Smooth muscle cell (in vitro differentiated cells): Measurements from ENCODE around the gene ATXN1. TPM values are rescaled to one million over a fixed set of nuclear protein-coding genes. Genes with fewer than 3 reads are reported as not detected.

ENCODE experiments used
- DNase-seq: peaks from one replicate; lab custom pipeline; 2025; ENCODE audit not compliant: unreplicated experiment; lab: John Stamatoyannopoulos, UW
- H2AFZ ChIP-seq: fragments of 200-600 bp; sonication (generic); 2 replicates; pipeline ENCODE4 v1.6.0; 2016; ENCODE audit warnings: antibody characterized with exemption, low read depth, mild to moderate bottlenecking
- H3F3A ChIP-seq: fragments of 200-600 bp; sonication (generic); 2 replicates; pipeline ENCODE4 v1.6.0; 2017; ENCODE audit warnings: antibody characterized with exemption, low read depth
- H3K27ac ChIP-seq: fragments of 200-600 bp; sonication (generic); 2 replicates; pipeline ENCODE4 v1.5.1; 2016; ENCODE audit warnings: low read depth, mild to moderate bottlenecking
- H3K27me3 ChIP-seq: fragments of 200-600 bp; sonication (generic); 2 replicates; pipeline ENCODE4 v1.6.1; 2016; ENCODE audit warnings: low read depth, mild to moderate bottlenecking
- H3K36me3 ChIP-seq: fragments of 200-600 bp; sonication (generic); 2 replicates; pipeline ENCODE4 v1.5.1; 2016; ENCODE audit warnings: low read depth
- H3K4me1 ChIP-seq: fragments of 200-600 bp; sonication (generic); 2 replicates; pipeline ENCODE4 v1.5.1; 2016; ENCODE audit warnings: low read depth
- H3K4me2 ChIP-seq: fragments of 200-600 bp; sonication (generic); 2 replicates; pipeline ENCODE4 v1.6.0; 2016; ENCODE audit warnings: mild to moderate bottlenecking
- H3K4me3 ChIP-seq: fragments of 200-600 bp; sonication (generic); 2 replicates; pipeline ENCODE4 v1.5.1; 2016; ENCODE audit warnings: mild to moderate bottlenecking
- H3K79me2 ChIP-seq: fragments of 200-600 bp; sonication (generic); 2 replicates; pipeline ENCODE4 v1.6.0; 2016; ENCODE audit warnings: low read depth, mild to moderate bottlenecking
- H3K9ac ChIP-seq: fragments of 200-600 bp; sonication (generic); 2 replicates; pipeline ENCODE4 v1.6.0; 2016; ENCODE audit warnings: low read depth
- H3K9me3 ChIP-seq: fragments of 200-600 bp; sonication (generic); replicated peaks from 2 replicates; pipeline ENCODE4 v1.5.1; 2016; ENCODE audit warnings: low read depth
- H4K20me1 ChIP-seq: fragments of 200-600 bp; sonication (generic); 2 replicates; pipeline ENCODE4 v1.6.0; 2016; ENCODE audit warnings: low read depth
- CTCF ChIP-seq: fragments of 200-600 bp; sonication (generic); IDR thresholded peaks from 2 replicates; pipeline ENCODE4 v1.5.1; 2017; ENCODE audit warnings: borderline replicate concordance, mild to moderate bottlenecking, antibody characterized with exemption; ENCODE audit not compliant: insufficient read depth, poor library complexity, severe bottlenecking
- WGBS: methylation state at CpG from one replicate; pipeline ENCODE4 v1.1.7; 2016; ENCODE audit warnings: low lambda C conversion rate; 5-methylcytosine and 5-hydroxymethylcytosine counted together
- polyA plus RNA-seq: library from polyadenylated mRNA; unstranded; fragments of >200 nt; fragmentation: Nextera tagmentation; extraction: Ambion mirVana; gene quantifications from 2 replicates; pipeline ENCODE4 v1.2.1, GENCODE V29; 2016
- total RNA-seq: library from RNA; depleted of rRNA; stranded (reverse); fragments of >200 nt; gene quantifications from 2 replicates; pipeline ENCODE4 v1.2.3, GENCODE V29; 2014

The ATXN1 gene
- total and polyA plus RNA-seq, 2 experiments from 2014 or later = 17.9 to 40.6 TPM

DNA sequence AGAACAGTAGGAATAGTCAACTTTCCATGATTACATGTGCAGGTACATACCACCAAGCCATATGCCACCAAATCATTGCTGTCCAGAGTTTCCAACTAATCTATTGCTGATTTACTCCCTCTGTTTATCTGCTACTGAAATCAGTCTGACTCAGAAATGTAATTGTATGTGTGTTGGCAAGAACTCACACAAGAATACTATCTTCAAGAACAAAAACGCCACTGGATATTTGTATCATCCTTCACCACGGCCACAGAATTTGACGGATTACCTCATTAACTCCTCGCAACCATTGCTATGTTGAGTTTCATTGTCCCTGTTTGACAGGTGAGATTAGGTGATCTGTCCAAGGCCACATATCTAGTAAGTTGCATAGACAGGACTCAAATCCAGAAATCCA is 363.6 kb downstream of the ATXN1 start:
- H3K4me2 ChIP-seq = no peak overlapping the region
- H3K27ac ChIP-seq = no peak overlapping the region
- no peaks in the 10 kb centered on the region for H3K36me3 ChIP-seq
- no peak overlapping the region for H3K9ac ChIP-seq
- 70% methylated on average over 4 of the region's 4 CpGs for WGBS
- H3K4me3 ChIP-seq = no peak overlapping the region
- DNase-seq = no peak
- no peak for TF ChIP-seq CTCF
- H3K79me2 ChIP-seq = peaks cover 9% of the 10 kb centered on the region
- peaks cover 3% of the 10 kb centered on the region for H3F3A ChIP-seq
- peaks cover 19% of the 10 kb centered on the region for H4K20me1 ChIP-seq
- H2AFZ ChIP-seq = no peak overlapping the region
- no peaks in the 10 kb centered on the region for H3K9me3 ChIP-seq
- H3K27me3 ChIP-seq = no peaks in the 10 kb centered on the region
- no peaks in the 10 kb centered on the region for H3K4me1 ChIP-seq

- H3K27me3 ChIP-seq = no peaks in the 10 kb centered on the region
- H3K9me3 ChIP-seq = no peaks in the 10 kb centered on the region
- H3K9ac ChIP-seq = no peak overlapping the region
- no peak for TF ChIP-seq CTCF
- H3K4me1 ChIP-seq = no peaks in the 10 kb centered on the region
- DNase-seq = no peak
- H3K4me2 ChIP-seq = peak overlapping the region; percentile 32
- H3K4me3 ChIP-seq = no peak overlapping the region
- WGBS = 92% methylated on average over 7 of the region's 7 CpGs
- H4K20me1 ChIP-seq = peaks cover 25% of the 10 kb centered on the region
- H3F3A ChIP-seq = no peaks in the 10 kb centered on the region
- H3K27ac ChIP-seq = no peak overlapping the region
- H2AFZ ChIP-seq = no peak overlapping the region
- no peaks in the 10 kb centered on the region for H3K36me3 ChIP-seq
- H3K79me2 ChIP-seq = peaks cover 9% of the 10 kb centered on the region
These were observed 364.6 kb downstream of the ATXN1 start for GRCh38 chr6:16396497-16397319.

DNA sequence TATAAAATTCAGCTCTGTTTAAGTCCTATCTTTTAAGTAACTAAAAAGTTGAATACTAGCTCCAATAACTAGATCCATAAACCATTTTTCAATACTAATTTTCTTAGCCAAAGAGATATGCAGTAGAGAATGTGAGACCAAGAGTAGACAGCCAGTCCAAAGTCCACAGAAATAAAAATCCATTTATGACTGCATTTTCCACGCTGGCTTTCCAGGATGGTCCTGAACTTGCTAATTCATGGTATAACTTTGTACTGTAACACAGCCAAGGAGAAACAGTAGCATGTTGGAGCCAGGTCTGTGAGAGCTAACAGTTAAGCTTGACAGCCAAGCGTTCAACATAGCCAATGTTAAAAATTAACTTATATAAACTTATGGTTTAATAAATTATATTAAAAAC is 366.6 kb downstream of the ATXN1 start:
- Histone ChIP-seq H3K4me3 (no peak overlapping the region), H4K20me1 (peaks cover 39% of the 10 kb centered on the region), H3K4me1 (no peaks in the 10 kb centered on the region), H3K36me3 (no peaks in the 10 kb centered on the region), H3K4me2 (no peak overlapping the region), H3F3A (no peaks in the 10 kb centered on the region), H2AFZ (no peak overlapping the region), H3K27ac (no peak overlapping the region), H3K9me3 (no peaks in the 10 kb centered on the region), H3K9ac (no peak overlapping the region), H3K79me2 (peaks cover 9% of the 10 kb centered on the region), H3K27me3 (no peaks in the 10 kb centered on the region)
- TF ChIP-seq CTCF = no peak
- no peak for DNase-seq
- WGBS = 96% methylated on average over 2 of the region's 2 CpGs

DNA sequence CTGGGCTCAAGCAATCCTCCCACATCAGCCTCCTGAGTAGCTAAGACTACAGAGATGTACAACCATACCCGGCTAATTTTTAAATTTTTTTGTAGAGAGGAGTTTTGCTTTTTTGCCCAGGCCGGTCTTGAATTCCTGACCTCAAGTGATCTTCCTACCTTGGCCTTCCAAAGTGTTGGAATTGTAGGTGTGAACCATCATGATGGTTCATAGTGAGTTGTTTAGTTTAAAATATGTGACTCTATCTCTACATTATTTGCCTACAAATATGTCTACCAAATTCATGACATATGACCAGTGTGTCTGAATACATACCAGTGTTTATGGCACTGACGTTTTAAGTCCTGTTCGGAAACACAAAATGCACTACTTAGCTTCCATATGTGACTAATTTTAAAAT is 367.9 kb downstream of the ATXN1 start:
- Histone ChIP-seq H3K4me2 (no peak overlapping the region), H3K36me3 (no peaks in the 10 kb centered on the region), H3K27ac (no peak overlapping the region), H3K4me1 (no peaks in the 10 kb centered on the region), H4K20me1 (peaks cover 50% of the 10 kb centered on the region), H3K9me3 (no peaks in the 10 kb centered on the region), H3F3A (no peaks in the 10 kb centered on the region), H3K4me3 (no peak overlapping the region), H3K27me3 (no peaks in the 10 kb centered on the region), H2AFZ (no peak overlapping the region), H3K9ac (no peak overlapping the region), H3K79me2 (peaks cover 9% of the 10 kb centered on the region)
- no peak for TF ChIP-seq CTCF
- no peak for DNase-seq
- 96% methylated on average over 4 of the region's 4 CpGs for WGBS
